Body of pancreas (tissue), 4 donors: ENCODE results near the gene CATSPER1. TPM values are rescaled to one million over a fixed set of nuclear protein-coding genes. Genes with fewer than 3 reads are reported as not detected.

ENCODE experiments used
- ATAC-seq: fragments of 150-250 bp; one replicate; pipeline ENCODE4 v1.9.1; 2016
- DNase-seq, 4 donors: peaks; one replicate each; pipeline ENCODE4 v3.0.0-alpha.2; 2019
- H3K27ac ChIP-seq, 4 donors: fragments of 200-600 bp; sonication (generic); 1 replicate in 3 of 4; 2 replicates in 1 of 4; pipeline versions ENCODE4 v1.5.1 to v1.6.1; 2016 to 2019; ENCODE audit warnings: mild to moderate bottlenecking in 1 of 4, mixed read lengths in 1 of 4, moderate library complexity in 1 of 4
- H3K27me3 ChIP-seq, 2 donors: fragments of 200-600 bp; sonication (generic); one replicate each; pipeline ENCODE4 v1.6.0; 2016; ENCODE audit warnings: mild to moderate bottlenecking in 1 of 2
- H3K36me3 ChIP-seq, 2 donors: fragments of 200-600 bp; sonication (generic); replicated peaks in 1 of 2; 2 replicates each; pipeline ENCODE4 v1.5.1; 2016; ENCODE audit warnings: low read depth in 2 of 2; ENCODE audit not compliant: insufficient read depth in 1 of 2
- H3K4me1 ChIP-seq: fragments of 200-600 bp; sonication (generic); one replicate; pipeline ENCODE4 v1.6.0; 2016
- H3K4me3 ChIP-seq, 2 donors: fragments of 200-600 bp; sonication (generic); 1 replicate in 1 of 2; 2 replicates in 1 of 2; pipeline ENCODE4 v1.5.1; 2016 to 2019
- H3K9me3 ChIP-seq, 3 donors: fragments of 200-600 bp; sonication (generic); 1 replicate in 2 of 3; 2 replicates in 1 of 3; pipeline ENCODE4 v1.5.1; 2016
- CTCF ChIP-seq, 7 experiments: fragments of 450-650 bp in 4 of 7; fragments of 200-600 bp in 3 of 7; sonication (generic) in 3 of 7; IDR thresholded peaks; one replicate each; pipeline ENCODE4 v1.5.1; 2016 to 2019; ENCODE audit warnings: antibody characterized with exemption in 7 of 7
- POLR2A ChIP-seq, 3 donors: fragments of 450-650 bp; IDR thresholded peaks; one replicate each; pipeline ENCODE4 v1.6.1; 2016; ENCODE audit warnings: antibody characterized with exemption in 3 of 3, mild to moderate bottlenecking in 2 of 3
- WGBS, 2 donors: methylation state at CpG; one replicate each; pipeline ENCODE4 v1.1.5; 2017; 5-methylcytosine and 5-hydroxymethylcytosine counted together
- intact Hi-C: fragments of 100-400 bp; cut with DNase I; formaldehyde crosslinking; loops from one replicate; pipeline ENCODE4 v1.15.1; 2023
- total RNA-seq, 2 donors: library from RNA; depleted of rRNA; stranded (reverse); fragments of >200 nt; gene quantifications; one replicate each; pipeline ENCODE4 v1.1.0, GENCODE V29; 2016

The CATSPER1 gene
- total RNA-seq, 2 donors from 2014 or later: not detected

GRCh38 chr11:66039765-66040164 is 13.5 kb upstream of the CATSPER1 start:
- ATAC-seq (peak; percentile 58), DNase-seq (peak in 3 of 4 donors; percentile 31 to 42 (median 39))
- WGBS, 2 donors: 57 to 60% methylated on average over 1 to 3 of the region's 3 CpGs
- H3K27ac ChIP-seq: peak overlapping the region in 3 of 4 donors; percentile 28 to 65 (median 55)
- no peaks in the 10 kb centered on the region for H3K9me3 ChIP-seq
- no peaks in the 10 kb centered on the region for H3K27me3 ChIP-seq
- H3K4me1 ChIP-seq: peaks cover 10% of the 10 kb centered on the region
- no peak overlapping the region for H3K4me3 ChIP-seq
- TF ChIP-seq POLR2A (IDR thresholded peaks at IDR 0.05): no peak
- TF ChIP-seq CTCF (IDR thresholded peaks at IDR 0.05): no peak
- H3K36me3 ChIP-seq: no peaks in the 10 kb centered on the region
- intact Hi-C loops: no loop called here

- Histone ChIP-seq H3K36me3 (no peaks in the 10 kb centered on the region), H3K4me1 (peaks cover 10% of the 10 kb centered on the region), H3K27me3 (no peaks in the 10 kb centered on the region), H3K4me3 (no peak overlapping the region), H3K9me3 (no peaks in the 10 kb centered on the region), H3K27ac (no peak overlapping the region)
- TF ChIP-seq POLR2A (IDR thresholded peaks at IDR 0.05) (no peak), CTCF (IDR thresholded peaks at IDR 0.05) (no peak)
- intact Hi-C loops: no loop called here
- 75 to 77% methylated on average over 1 to 3 of the region's 3 CpGs for WGBS, 2 donors
- DNase-seq (no peak), ATAC-seq (no peak)
Observed at GRCh38 chr11:66037327-66037726, 11.0 kb upstream of the CATSPER1 start.

DNA sequence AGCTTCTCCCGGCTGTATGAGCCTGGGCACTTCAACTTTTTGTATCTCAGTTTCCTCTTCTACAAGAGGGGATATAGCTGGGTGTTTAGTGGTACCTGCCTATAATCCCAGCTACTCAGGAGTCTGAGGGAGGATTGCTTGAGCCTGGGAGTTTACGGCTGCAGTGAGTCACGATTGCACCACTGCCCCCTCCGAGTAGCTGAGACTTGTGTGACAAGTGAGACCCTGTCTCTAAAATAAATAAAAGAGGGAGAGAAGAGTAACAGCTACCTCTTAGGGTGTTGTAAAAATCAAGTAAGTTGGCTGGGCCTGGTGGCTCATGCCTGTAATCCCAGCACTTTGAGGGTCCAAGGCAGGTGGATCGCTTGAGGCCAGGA is 10.0 kb upstream of the CATSPER1 start:
- Histone ChIP-seq H3K27ac (no peak overlapping the region), H3K36me3 (no peaks in the 10 kb centered on the region), H3K4me3 (no peak overlapping the region), H3K9me3 (no peaks in the 10 kb centered on the region), H3K27me3 (no peaks in the 10 kb centered on the region), H3K4me1 (peaks cover 10% of the 10 kb centered on the region)
- 77 to 81% methylated on average over 5 of the region's 5 CpGs for WGBS, 2 donors
- intact Hi-C loops: no loop called here
- no peak for DNase-seq
- no peak for ATAC-seq
- no peak for TF ChIP-seq CTCF (IDR thresholded peaks at IDR 0.05)
- no peak for TF ChIP-seq POLR2A (IDR thresholded peaks at IDR 0.05)

DNA sequence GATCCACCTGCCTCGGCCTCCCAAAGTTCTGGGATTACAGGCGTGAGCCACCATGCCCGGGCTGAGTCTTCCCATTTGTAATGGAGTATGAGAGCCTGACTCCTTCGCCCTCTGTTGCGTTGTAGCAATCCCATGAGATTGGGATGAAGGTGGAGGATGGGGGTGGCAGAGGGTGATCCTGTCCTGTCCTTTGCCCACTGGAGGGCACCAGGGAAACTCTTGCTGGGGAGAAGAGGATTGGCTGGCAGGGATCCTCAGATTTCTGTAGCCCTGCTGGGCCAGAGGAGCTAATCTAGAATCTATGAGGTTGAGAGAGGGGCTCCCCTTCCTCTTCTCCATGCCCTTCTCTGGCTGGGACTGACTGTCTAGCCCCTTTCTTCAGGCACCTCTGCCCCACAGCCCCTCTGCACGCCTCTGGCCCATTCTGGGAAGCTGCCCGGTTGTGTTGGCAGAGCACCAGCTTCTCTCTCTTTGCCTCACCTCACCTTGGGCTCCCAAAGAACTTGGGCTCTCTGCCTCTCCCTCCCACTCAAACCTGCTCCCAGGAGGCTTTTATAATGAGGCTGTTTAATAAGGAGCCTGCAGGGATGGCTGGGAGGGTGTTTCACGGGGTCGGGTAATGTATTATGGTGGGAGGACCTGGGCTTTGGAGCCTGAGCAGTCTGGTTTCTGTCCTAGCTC is 9.5 kb upstream of the CATSPER1 start:
- TF ChIP-seq POLR2A (IDR thresholded peaks at IDR 0.05) (no peak), CTCF (IDR thresholded peaks at IDR 0.05) (no peak)
- 60 to 75% methylated on average over 7 to 9 of the region's 9 CpGs for WGBS, 2 donors

More for the DNA sequence above, 9.5 kb upstream of the CATSPER1 start:
- Histone ChIP-seq H3K27ac (no peak overlapping the region), H3K36me3 (no peaks in the 10 kb centered on the region), H3K4me3 (no peak overlapping the region), H3K4me1 (peaks cover 10% of the 10 kb centered on the region), H3K27me3 (no peaks in the 10 kb centered on the region), H3K9me3 (no peaks in the 10 kb centered on the region)
- ATAC-seq (peak; percentile 33), DNase-seq (peak in 1 of 4 donors; percentile 35)
- intact Hi-C loops: no loop called here
